HepG2 (cell line): ENCODE measurements around the gene POU2AF3. TPM values are rescaled to one million over a fixed set of nuclear protein-coding genes. Genes with fewer than 3 reads are reported as not detected.
A peak's percentile ranks its signal among the peaks of the same experiment; 100 is the strongest.

Experiments used
- BRD4 ChIP-seq: sonication (generic); formaldehyde crosslinking; IDR thresholded peaks from 2 replicates; pipeline ENCODE4 v1.4.0; 2020; ENCODE audit warnings: missing genetic modification reagents
- HDAC2 ChIP-seq: sonication (generic); formaldehyde crosslinking; IDR thresholded peaks from 2 replicates; pipeline ENCODE4 v1.4.0; 2020; ENCODE audit warnings: missing genetic modification reagents
- HOXA7 ChIP-seq: sonication (generic); formaldehyde crosslinking; IDR thresholded peaks from 2 replicates; pipeline ENCODE4 v1.8.1; 2022; ENCODE audit warnings: mild to moderate bottlenecking, missing genetic modification reagents, moderate library complexity
- KDM6A ChIP-seq: IDR thresholded peaks from 2 replicates; pipeline ENCODE4 v1.6.1; 2016; ENCODE audit warnings: low read depth
- KLF15 ChIP-seq: sonication (generic); formaldehyde crosslinking; IDR thresholded peaks from 2 replicates; pipeline ENCODE4 v1.8.1; 2023; ENCODE audit warnings: borderline replicate concordance, mild to moderate bottlenecking, inconsistent platforms, missing genetic modification reagents, mixed read lengths
- MATR3 ChIP-seq: sonication (generic); formaldehyde crosslinking; IDR thresholded peaks from 2 replicates; pipeline ENCODE4 v1.4.0; 2020; ENCODE audit warnings: missing genetic modification reagents
- MTERF4 ChIP-seq: sonication (generic); formaldehyde crosslinking; IDR thresholded peaks from 2 replicates; pipeline ENCODE4 v1.8.0; 2023; ENCODE audit warnings: mild to moderate bottlenecking, missing genetic modification reagents
- NFIC ChIP-seq: IDR thresholded peaks from 2 replicates; pipeline ENCODE4 v1.6.1; 2012; ENCODE audit warnings: mild to moderate bottlenecking, low read length, inconsistent platforms
- PLSCR1 ChIP-seq: sonication (generic); formaldehyde crosslinking; IDR thresholded peaks from 2 replicates; pipeline ENCODE4 v1.5.0; 2020; ENCODE audit warnings: missing genetic modification reagents, mild to moderate bottlenecking, borderline replicate concordance
- PPARG ChIP-seq: conservative IDR thresholded peaks from 2 replicates; pipeline ENCODE4 v1.6.1; 2016; ENCODE audit warnings: missing biosample characterization, missing genetic modification reagents
- TOE1 ChIP-seq: sonication (generic); formaldehyde crosslinking; IDR thresholded peaks from 2 replicates; pipeline ENCODE4 v1.4.0; 2020; ENCODE audit warnings: mild to moderate bottlenecking, missing genetic modification reagents
- ZNF343 ChIP-seq: sonication (generic); formaldehyde crosslinking; IDR thresholded peaks from 2 replicates; pipeline ENCODE4 v1.4.0; 2020; ENCODE audit warnings: mild to moderate bottlenecking, missing genetic modification reagents
- ZNF574 ChIP-seq: sonication (generic); formaldehyde crosslinking; IDR thresholded peaks from 2 replicates; pipeline ENCODE4 v1.4.0; 2020; ENCODE audit warnings: missing genetic modification reagents
- ZNF607 ChIP-seq: sonication (generic); formaldehyde crosslinking; IDR thresholded peaks from 2 replicates; pipeline ENCODE4 v1.5.1; 2020; ENCODE audit warnings: missing genetic modification reagents, mild to moderate bottlenecking, borderline replicate concordance
- ZNF703 ChIP-seq: sonication (generic); formaldehyde crosslinking; IDR thresholded peaks from 2 replicates; pipeline ENCODE4 v1.5.1; 2020; ENCODE audit warnings: missing genetic modification reagents, mild to moderate bottlenecking, moderate library complexity, borderline replicate concordance
- polyA plus RNA-seq, 8 experiments: library from polyadenylated mRNA; depleted of rRNA in 3 of 8; stranded (reverse) in 7 of 8; unstranded in 1 of 8; fragments of >200 nt; fragmentation: Illumina TruSeq in 4 of 8; extraction: Trizol in 4 of 8; gene quantifications; 2 replicates each; pipeline versions ENCODE4 v1.2.1 to v1.2.3, GENCODE V29; 2011 to 2016; ENCODE audit warnings: low read depth in 4 of 8, missing spikeins in 1 of 8, mixed read lengths in 1 of 8; ENCODE audit not compliant: insufficient read depth in 1 of 8
- total RNA-seq, 5 experiments: library from RNA; depleted of rRNA; stranded (reverse); fragments of >200 nt; fragmentation: Illumina TruSeq; extraction: Trizol; gene quantifications; 2 replicates each; pipeline ENCODE4 v1.2.3, GENCODE V29; 2016; ENCODE audit warnings: low read depth in 1 of 5
- TF ChIP-seq, protein P1 (sequence below): sonication (generic); formaldehyde crosslinking; IDR thresholded peaks from 2 replicates; pipeline ENCODE4 v1.5.0; 2020; ENCODE audit warnings: mild to moderate bottlenecking, low read depth, missing genetic modification reagents, borderline replicate concordance
- TF ChIP-seq, protein P2 (sequence below): sonication (generic); formaldehyde crosslinking; IDR thresholded peaks from 2 replicates; pipeline ENCODE4 v1.4.0; 2020; ENCODE audit warnings: missing genetic modification reagents
- TF ChIP-seq, protein P3 (sequence below): sonication (generic); formaldehyde crosslinking; IDR thresholded peaks from 2 replicates; pipeline ENCODE4 v1.4.0; 2020; ENCODE audit warnings: missing genetic modification reagents

The POU2AF3 gene
- total and polyA plus RNA-seq, 2 of the 13 experiments (the other 11 are each of a cell fraction or from before 2014, with no cell fraction given) = 7.8 to 71.2 TPM

- TF ChIP-seq KDM6A (CRISPR knock-in tag) = no peak
- no peak for TF ChIP-seq NFIC
- TF ChIP-seq, protein P1, sequence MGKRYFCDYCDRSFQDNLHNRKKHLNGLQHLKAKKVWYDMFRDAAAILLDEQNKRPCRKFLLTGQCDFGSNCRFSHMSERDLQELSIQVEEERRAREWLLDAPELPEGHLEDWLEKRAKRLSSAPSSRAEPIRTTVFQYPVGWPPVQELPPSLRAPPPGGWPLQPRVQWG (CRISPR knock-in tag) = no peak
- no peak; the same call in 1 of the 2 replicates for TF ChIP-seq TOE1 (CRISPR knock-in tag)
- TF ChIP-seq PPARG (CRISPR knock-in tag) = no peak
- peak; percentile 82 for TF ChIP-seq BRD4 (CRISPR knock-in tag)
- peak; percentile 77; the same call in 1 of the 2 replicates for TF ChIP-seq MTERF4 (CRISPR knock-in tag)
- TF ChIP-seq KLF15 (CRISPR knock-in tag) = no peak
- TF ChIP-seq, protein P2, sequence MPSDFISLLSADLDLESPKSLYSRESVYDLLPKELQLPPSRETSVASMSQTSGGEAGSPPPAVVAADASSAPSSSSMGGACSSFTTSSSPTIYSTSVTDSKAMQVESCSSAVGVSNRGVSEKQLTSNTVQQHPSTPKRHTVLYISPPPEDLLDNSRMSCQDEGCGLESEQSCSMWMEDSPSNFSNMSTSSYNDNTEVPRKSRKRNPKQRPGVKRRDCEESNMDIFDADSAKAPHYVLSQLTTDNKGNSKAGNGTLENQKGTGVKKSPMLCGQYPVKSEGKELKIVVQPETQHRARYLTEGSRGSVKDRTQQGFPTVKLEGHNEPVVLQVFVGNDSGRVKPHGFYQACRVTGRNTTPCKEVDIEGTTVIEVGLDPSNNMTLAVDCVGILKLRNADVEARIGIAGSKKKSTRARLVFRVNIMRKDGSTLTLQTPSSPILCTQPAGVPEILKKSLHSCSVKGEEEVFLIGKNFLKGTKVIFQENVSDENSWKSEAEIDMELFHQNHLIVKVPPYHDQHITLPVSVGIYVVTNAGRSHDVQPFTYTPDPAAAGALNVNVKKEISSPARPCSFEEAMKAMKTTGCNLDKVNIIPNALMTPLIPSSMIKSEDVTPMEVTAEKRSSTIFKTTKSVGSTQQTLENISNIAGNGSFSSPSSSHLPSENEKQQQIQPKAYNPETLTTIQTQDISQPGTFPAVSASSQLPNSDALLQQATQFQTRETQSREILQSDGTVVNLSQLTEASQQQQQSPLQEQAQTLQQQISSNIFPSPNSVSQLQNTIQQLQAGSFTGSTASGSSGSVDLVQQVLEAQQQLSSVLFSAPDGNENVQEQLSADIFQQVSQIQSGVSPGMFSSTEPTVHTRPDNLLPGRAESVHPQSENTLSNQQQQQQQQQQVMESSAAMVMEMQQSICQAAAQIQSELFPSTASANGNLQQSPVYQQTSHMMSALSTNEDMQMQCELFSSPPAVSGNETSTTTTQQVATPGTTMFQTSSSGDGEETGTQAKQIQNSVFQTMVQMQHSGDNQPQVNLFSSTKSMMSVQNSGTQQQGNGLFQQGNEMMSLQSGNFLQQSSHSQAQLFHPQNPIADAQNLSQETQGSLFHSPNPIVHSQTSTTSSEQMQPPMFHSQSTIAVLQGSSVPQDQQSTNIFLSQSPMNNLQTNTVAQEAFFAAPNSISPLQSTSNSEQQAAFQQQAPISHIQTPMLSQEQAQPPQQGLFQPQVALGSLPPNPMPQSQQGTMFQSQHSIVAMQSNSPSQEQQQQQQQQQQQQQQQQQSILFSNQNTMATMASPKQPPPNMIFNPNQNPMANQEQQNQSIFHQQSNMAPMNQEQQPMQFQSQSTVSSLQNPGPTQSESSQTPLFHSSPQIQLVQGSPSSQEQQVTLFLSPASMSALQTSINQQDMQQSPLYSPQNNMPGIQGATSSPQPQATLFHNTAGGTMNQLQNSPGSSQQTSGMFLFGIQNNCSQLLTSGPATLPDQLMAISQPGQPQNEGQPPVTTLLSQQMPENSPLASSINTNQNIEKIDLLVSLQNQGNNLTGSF (CRISPR knock-in tag) = no peak
- TF ChIP-seq HOXA7 (CRISPR knock-in tag) = no peak
- TF ChIP-seq ZNF574 (CRISPR knock-in tag) = peak; percentile 59
- TF ChIP-seq ZNF607 (CRISPR knock-in tag) = 0 out of 2 replicates have a peak, but pooled peaks have one; percentile 76
- TF ChIP-seq PLSCR1 = no peak
- no peak; the same call in none of the 2 replicates for TF ChIP-seq HDAC2 (CRISPR knock-in tag)
- no peak; the same call in 1 of the 2 replicates for TF ChIP-seq ZNF703 (CRISPR knock-in tag)
- peak; percentile 93; the same call in 1 of the 2 replicates for TF ChIP-seq ZNF343 (CRISPR knock-in tag)
- TF ChIP-seq, protein P3, sequence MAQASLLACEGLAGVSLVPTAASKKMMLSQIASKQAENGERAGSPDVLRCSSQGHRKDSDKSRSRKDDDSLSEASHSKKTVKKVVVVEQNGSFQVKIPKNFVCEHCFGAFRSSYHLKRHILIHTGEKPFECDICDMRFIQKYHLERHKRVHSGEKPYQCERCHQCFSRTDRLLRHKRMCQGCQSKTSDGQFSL = no peak
- TF ChIP-seq MATR3 (CRISPR knock-in tag) = no peak
Measured at GRCh38 chr11:111299101-111300026, 1.0 kb downstream of the POU2AF3 start (continued).
